ENCODE data around the gene SMOC2. TPM values are rescaled to one million over a fixed set of nuclear protein-coding genes. Genes with fewer than 3 reads are reported as not detected.

The SMOC2 gene
- polyA plus RNA-seq, 1 donor from 2014 or later: 0.50 TPM

GRCh38 chr6:168708984-168709383, 268.0 kb downstream of the SMOC2 start:
- no peaks in the 10 kb centered on the region for H3K36me3 ChIP-seq (ENCODE audit: insufficient read depth, low read length)
- no peak overlapping the region for H2AFZ ChIP-seq (ENCODE audit: low read depth, low read length)
- H3K27ac ChIP-seq (ENCODE audit: low read length): no peak overlapping the region
- no peaks in the 10 kb centered on the region for H3K79me2 ChIP-seq (replicated peaks; ENCODE audit: insufficient read depth, low read length)
- no peaks in the 10 kb centered on the region for H3F3A ChIP-seq (ENCODE audit: insufficient read depth, low read length, poor library complexity, severe bottlenecking)
- H3K27me3 ChIP-seq (ENCODE audit: insufficient read depth, low read depth, low read length): no peaks in the 10 kb centered on the region
- no peak overlapping the region for H3K4me2 ChIP-seq (ENCODE audit: low read length)
- no peaks in the 10 kb centered on the region for H3K9me3 ChIP-seq (ENCODE audit: low read length)
- TF ChIP-seq CTCF (IDR thresholded peaks at IDR 0.05; ENCODE audit: poor library complexity, severe bottlenecking) (no peak), EZH2 (IDR thresholded peaks at IDR 0.05; ENCODE audit: borderline replicate concordance, insufficient read depth, low read length, poor library complexity, severe bottlenecking) (no peak), RAD21 (conservative IDR thresholded peaks at IDR 0.05) (no peak), POLR2AphosphoS5 (IDR thresholded peaks at IDR 0.05) (no peak), MXI1 (conservative IDR thresholded peaks at IDR 0.05; ENCODE audit: poor library complexity, severe bottlenecking) (no peak), TAF1 (IDR thresholded peaks at IDR 0.05; ENCODE audit: low read depth) (no peak), REST (IDR thresholded peaks at IDR 0.05; ENCODE audit: borderline replicate concordance) (no peak), EP300 (conservative IDR thresholded peaks at IDR 0.05; ENCODE audit: poor library complexity, severe bottlenecking) (no peak), SMC3 (conservative IDR thresholded peaks at IDR 0.05; ENCODE audit: poor library complexity) (no peak)
- H3K9me2 ChIP-seq (ENCODE audit: insufficient read depth, low read length): no peaks in the 10 kb centered on the region
- H3K9ac ChIP-seq (ENCODE audit: low read length): no peak overlapping the region
- H4K20me1 ChIP-seq (ENCODE audit: insufficient read depth): no peaks in the 10 kb centered on the region
- H3K4me3 ChIP-seq (ENCODE audit: low read length): no peak overlapping the region

GRCh38 chr6:168709390-168709789, 268.4 kb downstream of the SMOC2 start:
- Histone ChIP-seq H3K9me2 (ENCODE audit: insufficient read depth, low read length) (no peaks in the 10 kb centered on the region), H3K36me3 (ENCODE audit: insufficient read depth, low read length) (no peaks in the 10 kb centered on the region), H3K4me2 (ENCODE audit: low read length) (no peak overlapping the region), H3K27ac (ENCODE audit: low read length) (no peak overlapping the region), H2AFZ (ENCODE audit: low read depth, low read length) (no peak overlapping the region), H3K9me3 (ENCODE audit: low read length) (no peaks in the 10 kb centered on the region), H3K4me3 (ENCODE audit: low read length) (no peak overlapping the region), H3F3A (ENCODE audit: insufficient read depth, low read length, poor library complexity, severe bottlenecking) (no peaks in the 10 kb centered on the region), H3K79me2 (replicated peaks; ENCODE audit: insufficient read depth, low read length) (no peaks in the 10 kb centered on the region), H3K27me3 (ENCODE audit: insufficient read depth, low read depth, low read length) (no peaks in the 10 kb centered on the region), H3K9ac (ENCODE audit: low read length) (no peak overlapping the region), H4K20me1 (ENCODE audit: insufficient read depth) (no peaks in the 10 kb centered on the region)
- no peak for TF ChIP-seq MXI1 (conservative IDR thresholded peaks at IDR 0.05; ENCODE audit: poor library complexity, severe bottlenecking)
- no peak for TF ChIP-seq CTCF (IDR thresholded peaks at IDR 0.05; ENCODE audit: poor library complexity, severe bottlenecking)
- TF ChIP-seq REST (IDR thresholded peaks at IDR 0.05; ENCODE audit: borderline replicate concordance): no peak
- TF ChIP-seq RAD21 (conservative IDR thresholded peaks at IDR 0.05): no peak
- no peak for TF ChIP-seq EZH2 (IDR thresholded peaks at IDR 0.05; ENCODE audit: borderline replicate concordance, insufficient read depth, low read length, poor library complexity, severe bottlenecking)
- TF ChIP-seq EP300 (conservative IDR thresholded peaks at IDR 0.05; ENCODE audit: poor library complexity, severe bottlenecking): no peak
- TF ChIP-seq SMC3 (conservative IDR thresholded peaks at IDR 0.05; ENCODE audit: poor library complexity): no peak
